CD8-positive, alpha-beta memory T cell (primary cell): ENCODE results near the gene RNF123. TPM values are rescaled to one million over a fixed set of nuclear protein-coding genes. Genes with fewer than 3 reads are reported as not detected.
A peak's percentile ranks its signal among the peaks of the same experiment; 100 is the strongest.
"Not testable (repeated sequence)": the region's sequence is repeated elsewhere in the genome, so short reads cannot be mapped to it uniquely, and the experiment has no call there.

Experiments
- CTCF ChIA-PET: fragments of 350-600 bp; sonication (Branson Sonifier 250); formaldehyde crosslinking; loops from one replicate; lab custom pipeline; 2021; ENCODE audit warnings: antibody characterized with exemption; lab: Charles Lee
- POLR2A ChIA-PET: fragments of 350-600 bp; sonication (Branson Sonifier 250); formaldehyde crosslinking; loops from one replicate; lab custom pipeline; 2021; ENCODE audit warnings: antibody characterized with exemption; lab: Charles Lee
- DNase-seq, 5 donors: peaks; one replicate each; pipeline versions ENCODE4 v3.0.0 to v3.0.0-alpha.2; 2020 to 2022; ENCODE audit warnings: mixed read lengths in 1 of 5
- H3K27ac ChIP-seq: one replicate; pipeline ENCODE4 v1.7.0; 2013; ENCODE audit warnings: low read depth, mild to moderate bottlenecking, low read length, moderate library complexity
- H3K27me3 ChIP-seq: 2 replicates; pipeline ENCODE4 v1.7.0; 2013; ENCODE audit warnings: low read length, mild to moderate bottlenecking; ENCODE audit not compliant: insufficient read depth, poor library complexity, severe bottlenecking
- H3K36me3 ChIP-seq: 2 replicates; pipeline ENCODE4 v1.7.0; 2013; ENCODE audit warnings: mild to moderate bottlenecking, low read length, moderate library complexity; ENCODE audit not compliant: insufficient read depth
- H3K4me1 ChIP-seq: 2 replicates; pipeline ENCODE4 v1.7.0; 2013; ENCODE audit warnings: mild to moderate bottlenecking, low read length, moderate library complexity; ENCODE audit not compliant: insufficient read depth
- H3K4me3 ChIP-seq: 2 replicates; pipeline ENCODE4 v1.7.0; 2013; ENCODE audit warnings: mild to moderate bottlenecking, low read length
- H3K9me3 ChIP-seq: 2 replicates; pipeline ENCODE4 v1.7.0; 2013; ENCODE audit warnings: mild to moderate bottlenecking, low read length
- H3K27ac Mint-ChIP-seq, 8 donors: one replicate each; pipeline ENCODE4 v1.8.0; 2020 to 2021; ENCODE audit warnings: mixed read lengths in 8 of 8, mild to moderate bottlenecking in 6 of 8, inconsistent platforms in 3 of 8, moderate library complexity in 3 of 8
- H3K27me3 Mint-ChIP-seq, 2 donors: one replicate each; pipeline ENCODE4 v1.8.0; 2020 to 2021; ENCODE audit warnings: mixed read lengths in 2 of 2, mild to moderate bottlenecking in 1 of 2, moderate library complexity in 1 of 2
- H3K36me3 Mint-ChIP-seq, 3 donors: one replicate each; pipeline ENCODE4 v1.8.0; 2020 to 2021; ENCODE audit warnings: mixed read lengths in 3 of 3, inconsistent platforms in 1 of 3, mild to moderate bottlenecking in 1 of 3
- H3K4me1 Mint-ChIP-seq, 3 donors: one replicate each; pipeline ENCODE4 v1.8.0; 2020 to 2021; ENCODE audit warnings: mixed read lengths in 3 of 3, inconsistent platforms in 1 of 3, mild to moderate bottlenecking in 1 of 3
- H3K4me3 Mint-ChIP-seq, 7 donors: one replicate each; pipeline ENCODE4 v1.8.0; 2020 to 2021; ENCODE audit warnings: mixed read lengths in 7 of 7, mild to moderate bottlenecking in 6 of 7, moderate library complexity in 4 of 7, inconsistent platforms in 2 of 7
- H3K9me3 Mint-ChIP-seq, 5 donors: one replicate each; pipeline ENCODE4 v1.8.0; 2020 to 2022; ENCODE audit warnings: mixed read lengths in 5 of 5, mild to moderate bottlenecking in 3 of 5, moderate library complexity in 2 of 5, inconsistent platforms in 1 of 5
- polyA plus RNA-seq: library from polyadenylated mRNA; unstranded; fragments of 300-500 nt; fragmentation: Illumina TruSeq; gene quantifications from one replicate; pipeline ENCODE4 v1.2.3, GENCODE V29; 2021
- total RNA-seq, 2 experiments: library from RNA; stranded (reverse); gene quantifications; one replicate each; pipeline ENCODE4 v1.2.3, GENCODE V29; 2021

The RNF123 gene
- total and polyA plus RNA-seq, 3 experiments from 2014 or later, result 20.7 to 43.7 (median 38.8) TPM

DNA sequence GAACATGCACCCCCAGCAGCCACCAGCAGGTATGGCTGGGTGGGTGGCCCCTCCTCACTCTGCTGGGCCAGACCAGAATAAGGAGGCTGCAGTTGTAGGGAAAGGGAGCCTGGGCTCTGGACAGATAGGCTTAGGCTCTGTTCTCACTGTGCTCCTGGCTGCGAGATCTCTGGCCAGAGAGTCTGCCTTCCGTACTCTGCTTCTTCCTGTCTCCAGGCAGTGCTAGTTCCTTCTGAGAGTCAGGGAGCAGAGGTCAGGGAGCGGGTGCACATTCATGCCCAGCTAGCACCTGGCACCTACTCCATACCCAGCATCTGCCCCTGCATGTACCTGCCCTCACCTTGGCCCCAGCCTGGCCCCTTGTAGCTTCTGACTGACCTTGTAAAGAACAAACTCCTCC lies 2.1 kb downstream of the RNF123 start:
- H3K27me3 Mint-ChIP-seq, CTCF ChIA-PET, H3K27me3 ChIP-seq, H3K27ac ChIP-seq, H3K36me3 ChIP-seq, H3K9me3 ChIP-seq, H3K9me3 Mint-ChIP-seq, DNase-seq, H3K4me3 ChIP-seq: not testable (repeated sequence)
- peak overlapping the region in 6 of 7 donors; percentile 78 to 97 (median 96) for H3K4me3 Mint-ChIP-seq
- H3K4me1 ChIP-seq, result peaks cover 20% of the 10 kb centered on the region
- POLR2A ChIA-PET, result interaction anchor here (0.6 kb wide), 1 partner anchor 348 kb away, joined by 8 read pairs; no protein-coding TSS in a partner anchor
- H3K4me1 Mint-ChIP-seq, result peaks cover 35 to 57% (median 41%) of the 10 kb centered on the region in 3 donors
- peaks cover 0 to 14% (median 1%) of the 10 kb centered on the region in 3 donors for H3K36me3 Mint-ChIP-seq
- peak overlapping the region in 2 of 8 donors; percentile 9 to 95 for H3K27ac Mint-ChIP-seq

DNA sequence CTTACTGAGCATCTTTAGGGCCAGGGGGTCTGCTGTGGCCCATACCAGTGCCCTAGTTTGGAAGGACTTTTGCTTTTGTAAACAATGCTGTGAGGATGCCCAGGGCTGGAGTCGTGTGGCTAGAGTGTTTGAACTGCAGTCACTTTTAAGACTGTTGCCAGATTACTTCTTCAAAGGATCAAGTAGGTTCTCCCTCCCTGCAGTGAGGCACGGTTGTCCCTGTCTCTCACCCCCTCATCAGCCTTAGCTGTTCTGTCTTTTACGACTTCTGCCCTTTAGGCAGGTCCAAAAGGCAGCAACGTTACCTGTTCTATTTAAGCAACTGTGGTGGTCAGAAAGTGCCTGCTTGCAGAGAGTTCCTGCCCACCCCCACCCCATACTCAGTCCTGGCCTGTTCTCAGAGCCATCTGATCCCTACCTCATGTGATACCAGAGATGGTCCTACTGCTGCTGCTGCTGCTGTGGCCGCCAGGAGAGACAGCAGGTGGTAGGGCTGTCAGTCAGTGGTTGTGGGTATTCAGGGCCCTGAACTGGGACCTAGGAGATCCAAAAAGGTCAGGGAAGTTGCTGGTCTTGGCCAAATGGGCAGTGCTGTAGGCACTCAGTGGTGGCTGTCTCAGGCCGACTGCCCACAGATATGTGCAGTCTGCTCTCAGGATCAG lies 5.2 kb downstream of the RNF123 start:
- DNase-seq, H3K9me3 Mint-ChIP-seq, H3K27me3 Mint-ChIP-seq, H3K9me3 ChIP-seq, H3K27ac ChIP-seq, H3K4me3 Mint-ChIP-seq, H3K4me3 ChIP-seq, H3K27me3 ChIP-seq, POLR2A ChIA-PET, H3K36me3 ChIP-seq: not testable (repeated sequence)
- peaks cover 27 to 36% (median 30%) of the 10 kb centered on the region in 3 donors for H3K4me1 Mint-ChIP-seq
- CTCF ChIA-PET, result interaction anchor here (1.3 kb wide), 1 partner anchor 155 kb away, joined by 4 read pairs; no protein-coding TSS in a partner anchor
- H3K4me1 ChIP-seq, result peaks cover 14% of the 10 kb centered on the region
- peak overlapping the region in 2 of 8 donors; percentile 41 to 69 for H3K27ac Mint-ChIP-seq
- H3K36me3 Mint-ChIP-seq, result peaks cover 0 to 32% (median 1%) of the 10 kb centered on the region in 3 donors

DNA sequence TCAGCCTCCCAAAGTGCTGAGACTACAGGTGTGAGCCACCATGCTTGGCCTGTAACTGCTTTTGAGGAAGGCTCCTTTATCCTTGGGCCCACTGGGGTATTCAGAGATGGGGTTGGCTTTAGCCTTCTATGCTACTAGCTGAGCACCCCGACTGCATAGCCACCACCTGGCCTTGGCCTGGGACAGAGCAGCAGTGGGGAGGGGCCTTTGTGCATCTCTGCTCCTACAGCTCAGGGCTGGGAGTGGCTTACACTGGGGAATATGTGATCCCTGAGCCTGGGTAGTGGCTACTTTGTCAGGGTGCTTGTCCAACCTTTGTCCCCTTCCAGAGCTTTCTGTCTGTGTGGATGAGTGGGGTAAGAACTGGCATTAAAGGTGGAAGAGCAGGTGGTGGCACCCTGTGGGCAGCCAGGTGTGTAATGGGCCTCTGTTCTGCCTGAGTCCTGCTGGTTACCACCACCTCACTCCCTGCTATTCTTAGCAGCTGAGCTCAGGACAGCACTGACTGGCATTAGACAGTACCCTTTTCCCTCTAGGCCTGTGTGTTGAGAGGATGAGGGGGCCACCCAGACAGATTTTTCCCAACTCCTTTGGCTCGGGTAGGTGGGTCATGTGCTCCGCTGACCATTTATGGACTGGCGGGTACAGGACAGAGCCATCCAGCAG lies 6.1 kb downstream of the RNF123 start:
- not testable (repeated sequence) for H3K27ac Mint-ChIP-seq, H3K9me3 Mint-ChIP-seq
- peaks cover 0 to 36% (median 1%) of the 10 kb centered on the region in 3 donors for H3K36me3 Mint-ChIP-seq

DNA sequence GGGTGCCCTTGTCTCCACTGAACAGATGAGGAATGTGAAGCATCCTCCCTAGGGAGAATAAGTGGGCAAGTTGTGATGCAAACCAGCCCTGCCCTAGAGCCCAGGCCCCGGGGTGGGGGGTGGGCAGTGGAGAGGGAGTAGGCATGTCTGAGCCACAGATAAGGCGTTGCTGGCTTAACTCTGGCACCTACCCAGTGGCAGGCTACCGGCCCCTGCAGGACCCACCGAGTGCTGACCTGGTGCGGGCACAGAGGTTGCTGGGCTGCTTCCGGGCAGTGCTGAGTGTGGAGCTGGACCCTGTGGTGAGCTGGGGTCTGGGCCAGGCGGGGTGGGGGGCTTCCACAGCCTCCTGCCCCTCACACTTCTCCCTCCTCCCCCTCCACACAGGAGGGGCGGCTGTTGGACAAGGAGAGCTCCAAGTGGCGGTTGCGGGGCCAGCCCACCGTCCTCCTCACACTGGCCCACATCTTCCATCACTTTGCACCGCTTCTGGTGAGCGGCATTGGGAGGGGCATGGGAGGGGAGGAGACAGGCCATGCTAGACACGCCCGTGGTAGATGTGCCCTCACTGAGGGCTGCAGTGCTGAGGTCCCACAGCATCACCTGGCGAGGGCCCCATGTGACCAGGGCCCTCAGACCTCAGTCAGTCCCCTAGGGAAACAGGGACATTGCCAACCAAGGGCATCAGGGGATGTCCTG lies 10.1 kb downstream of the RNF123 start:
- Mint-ChIP-seq H3K9me3 (no peaks in the 10 kb centered on the region), H3K27me3 (no peaks in the 10 kb centered on the region), H3K27ac (no peak overlapping the region), H3K36me3 (peaks cover 0 to 60% (median 1%) of the 10 kb centered on the region in 3 donors), H3K4me1 (peaks cover 0 to 4% (median 3%) of the 10 kb centered on the region in 3 donors), H3K4me3 (no peak overlapping the region)
- ChIA-PET POLR2A (no interaction called here), CTCF (interaction anchor here (1.0 kb wide), 1 partner anchor 13 kb away, joined by 3 read pairs; no protein-coding TSS in a partner anchor)
- Histone ChIP-seq H3K9me3 (no peaks in the 10 kb centered on the region), H3K27me3 (no peaks in the 10 kb centered on the region), H3K4me3 (no peak overlapping the region), H3K4me1 (no peaks in the 10 kb centered on the region), H3K36me3 (no peaks in the 10 kb centered on the region), H3K27ac (no peak overlapping the region)
- no peak for DNase-seq

More for the DNA sequence above, 6.1 kb downstream of the RNF123 start:
- DNase-seq, H3K27ac ChIP-seq, H3K27me3 Mint-ChIP-seq, H3K4me1 ChIP-seq, H3K9me3 ChIP-seq, H3K4me3 Mint-ChIP-seq, H3K36me3 ChIP-seq, POLR2A ChIA-PET, H3K4me3 ChIP-seq, H3K27me3 ChIP-seq: not testable (repeated sequence)
- peaks cover 19 to 27% (median 22%) of the 10 kb centered on the region in 3 donors for H3K4me1 Mint-ChIP-seq
- CTCF ChIA-PET, result interaction anchor here (1.3 kb wide), 1 partner anchor 156 kb away, joined by 4 read pairs; no protein-coding TSS in a partner anchor

DNA sequence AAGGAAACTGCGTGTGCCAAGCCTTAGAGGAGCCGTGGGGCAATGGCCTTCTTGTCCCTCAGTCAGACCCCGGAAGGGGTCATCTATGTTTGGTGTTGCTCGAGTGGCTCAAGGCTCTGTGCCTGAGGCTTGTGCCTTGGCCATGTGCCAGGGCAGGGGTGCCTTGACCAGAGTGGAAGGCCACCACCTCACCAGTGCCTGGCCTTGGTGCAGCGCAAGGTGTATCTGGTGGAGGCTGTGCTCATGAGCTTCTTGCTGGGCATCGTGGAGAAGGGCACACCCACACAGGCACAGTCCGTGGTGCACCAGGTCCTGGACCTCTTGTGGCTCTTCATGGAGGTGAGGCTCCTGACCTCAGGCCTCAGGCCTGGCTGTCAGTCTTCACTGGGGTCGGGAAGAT lies 10.7 kb downstream of the RNF123 start:
- DNase-seq, result no peak
- H3K4me3 ChIP-seq, result no peak overlapping the region
- H3K4me1 Mint-ChIP-seq, result peaks cover 0 to 4% (median 3%) of the 10 kb centered on the region in 3 donors
- ChIA-PET CTCF (no interaction called here), POLR2A (no interaction called here)
- peaks cover 0 to 61% (median 1%) of the 10 kb centered on the region in 3 donors for H3K36me3 Mint-ChIP-seq
- no peaks in the 10 kb centered on the region for H3K36me3 ChIP-seq
- H3K27me3 Mint-ChIP-seq, result no peaks in the 10 kb centered on the region
- H3K27me3 ChIP-seq, result no peaks in the 10 kb centered on the region
- no peaks in the 10 kb centered on the region for H3K9me3 Mint-ChIP-seq
- no peak overlapping the region for H3K4me3 Mint-ChIP-seq
- H3K27ac Mint-ChIP-seq, result no peak overlapping the region
- no peaks in the 10 kb centered on the region for H3K9me3 ChIP-seq
- H3K4me1 ChIP-seq, result no peaks in the 10 kb centered on the region
- H3K27ac ChIP-seq, result no peak overlapping the region

DNA sequence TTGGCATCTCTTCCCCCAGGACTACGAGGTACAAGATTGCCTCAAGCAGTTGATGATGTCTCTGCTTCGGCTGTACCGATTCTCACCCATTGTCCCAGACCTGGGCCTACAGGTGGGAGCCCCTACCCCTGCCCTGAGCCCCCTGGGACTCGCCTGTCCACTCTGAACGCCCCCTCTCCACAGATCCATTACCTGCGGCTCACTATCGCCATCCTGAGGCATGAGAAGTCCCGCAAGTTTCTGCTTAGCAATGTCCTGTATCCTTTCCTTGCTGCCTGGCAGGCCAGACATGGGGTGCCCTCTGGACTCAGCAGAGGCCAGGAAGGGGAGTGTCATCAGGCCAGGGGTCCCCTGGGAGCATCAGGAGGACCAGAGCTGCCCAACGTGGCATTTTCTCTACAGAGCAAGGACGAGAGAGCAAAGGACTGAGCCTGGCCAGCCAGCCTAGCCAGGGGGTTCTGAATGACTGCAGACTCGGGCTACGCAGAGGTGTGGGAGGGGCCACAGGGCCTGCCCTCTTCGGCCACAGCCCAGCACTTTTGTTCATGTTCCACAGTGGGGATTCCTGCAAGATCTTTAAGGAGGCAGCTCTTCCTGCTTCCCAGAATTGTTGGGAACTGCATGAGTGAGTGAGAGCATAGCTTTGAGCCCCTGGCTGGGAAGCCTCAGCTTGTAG lies 11.2 kb downstream of the RNF123 start:
- H3K27ac Mint-ChIP-seq, result no peak overlapping the region
- no peaks in the 10 kb centered on the region for H3K36me3 ChIP-seq

DNA sequence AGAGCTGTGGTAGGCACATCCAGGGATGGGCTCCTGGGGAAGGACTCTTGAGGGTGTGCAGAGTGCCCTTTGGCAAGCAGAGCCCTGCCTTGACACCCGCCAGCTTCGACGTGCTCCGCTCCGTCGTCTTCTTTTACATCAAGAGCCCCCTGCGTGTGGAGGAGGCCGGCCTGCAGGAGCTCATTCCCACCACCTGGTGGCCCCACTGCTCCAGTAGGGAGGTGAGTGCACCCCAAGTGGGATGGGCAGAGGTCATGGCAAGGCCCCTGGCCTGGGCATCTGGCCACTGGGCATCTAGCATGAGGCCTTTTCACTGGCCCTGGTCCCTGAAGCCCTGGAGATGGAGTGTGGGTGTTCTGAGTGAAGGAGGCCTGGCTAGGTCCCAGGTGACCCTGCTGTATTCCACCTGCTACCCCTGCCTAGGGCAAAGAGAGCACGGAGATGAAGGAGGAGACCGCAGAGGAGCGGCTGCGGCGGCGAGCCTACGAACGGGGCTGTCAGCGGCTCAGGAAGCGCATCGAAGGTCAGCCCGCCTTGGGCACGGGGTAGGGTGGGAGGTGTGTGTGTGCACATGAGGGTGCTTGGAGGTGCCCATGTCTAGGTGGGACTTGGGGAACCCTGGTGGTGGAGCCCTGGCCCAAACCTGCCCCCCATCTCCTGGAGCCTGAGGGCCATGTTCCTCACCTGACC lies 12.2 kb downstream of the RNF123 start:
- H3K36me3 Mint-ChIP-seq, result peaks cover 0 to 68% (median 1%) of the 10 kb centered on the region in 3 donors
- H3K4me1 Mint-ChIP-seq, result peaks cover 0 to 4% (median 3%) of the 10 kb centered on the region in 3 donors

More for the DNA sequence above, 11.2 kb downstream of the RNF123 start:
- CTCF ChIA-PET, result no interaction called here
- Mint-ChIP-seq H3K4me1 (peaks cover 0 to 4% (median 3%) of the 10 kb centered on the region in 3 donors), H3K27me3 (no peaks in the 10 kb centered on the region), H3K36me3 (peaks cover 0 to 62% (median 1%) of the 10 kb centered on the region in 3 donors), H3K9me3 (no peaks in the 10 kb centered on the region), H3K4me3 (no peak overlapping the region)
- POLR2A ChIA-PET, result no interaction called here
- no peak for DNase-seq
- no peaks in the 10 kb centered on the region for H3K27me3 ChIP-seq
- no peaks in the 10 kb centered on the region for H3K9me3 ChIP-seq
- no peak overlapping the region for H3K27ac ChIP-seq
- H3K4me1 ChIP-seq, result no peaks in the 10 kb centered on the region
- H3K4me3 ChIP-seq, result no peak overlapping the region

More for the DNA sequence above, 12.2 kb downstream of the RNF123 start:
- Mint-ChIP-seq H3K27ac (no peak overlapping the region), H3K9me3 (no peaks in the 10 kb centered on the region), H3K4me3 (no peak overlapping the region), H3K27me3 (no peaks in the 10 kb centered on the region)
- Histone ChIP-seq H3K4me3 (no peak overlapping the region), H3K36me3 (no peaks in the 10 kb centered on the region), H3K27me3 (no peaks in the 10 kb centered on the region), H3K4me1 (no peaks in the 10 kb centered on the region), H3K9me3 (no peaks in the 10 kb centered on the region), H3K27ac (no peak overlapping the region)
- CTCF ChIA-PET, result interaction anchor here (3.7 kb wide), 1 partner anchor 137 kb away, joined by 21 read pairs; no protein-coding TSS in a partner anchor
- POLR2A ChIA-PET, result no interaction called here
- DNase-seq, result no peak
